Stomach (tissue), 9 donors: ENCODE data around the gene BRAF. TPM values are rescaled to one million over a fixed set of nuclear protein-coding genes. Genes with fewer than 3 reads are reported as not detected.
"Not testable (repeated sequence)": the region's sequence is repeated elsewhere in the genome, so short reads cannot be mapped to it uniquely, and the experiment has no call there.

Experiments
- DNase-seq, 2 donors: peaks; one replicate each; pipeline versions ENCODE4 v3.0.0 to v3.0.0-alpha.2; 2013 to 2019
- H3K27ac ChIP-seq, 5 donors: fragments of 200-600 bp in 4 of 5; sonication (generic) in 4 of 5; one replicate each; pipeline ENCODE4 v1.5.1; 2013 to 2019; ENCODE audit warnings: mild to moderate bottlenecking in 1 of 5, moderate library complexity in 1 of 5
- H3K27me3 ChIP-seq, 3 donors: fragments of 200-600 bp; sonication (generic); one replicate each; pipeline ENCODE4 v1.5.1; 2017 to 2019; ENCODE audit warnings: mixed run types in 1 of 3
- H3K36me3 ChIP-seq, 4 donors: fragments of 200-600 bp; sonication (generic); 1 replicate in 3 of 4; 2 replicates in 1 of 4; pipeline ENCODE4 v1.5.1; 2016 to 2019
- H3K4me1 ChIP-seq, 4 donors: fragments of 200-600 bp; sonication (generic); one replicate each; pipeline ENCODE4 v1.5.1; 2016 to 2019
- H3K4me3 ChIP-seq, 4 donors: fragments of 200-600 bp; sonication (generic) in 3 of 4; one replicate each; pipeline ENCODE4 v1.5.1; 2016 to 2019; ENCODE audit warnings: mild to moderate bottlenecking in 1 of 4
- H3K9me3 ChIP-seq, 4 donors: fragments of 200-600 bp; sonication (generic); one replicate each; pipeline ENCODE4 v1.5.1; 2016 to 2019
- EP300 ChIP-seq: sonication (generic); formaldehyde crosslinking; IDR thresholded peaks from one replicate; pipeline ENCODE4 v1.6.1; 2017; ENCODE audit warnings: antibody characterized with exemption
- POLR2A ChIP-seq, 4 donors: fragments of 450-650 bp; IDR thresholded peaks; one replicate each; pipeline ENCODE4 v1.6.1; 2016; ENCODE audit warnings: antibody characterized with exemption in 4 of 4, control low read depth in 2 of 4, mild to moderate bottlenecking in 1 of 4, moderate library complexity in 1 of 4
- POLR2AphosphoS5 ChIP-seq, 3 donors: sonication (generic); formaldehyde crosslinking; IDR thresholded peaks; one replicate each; pipeline ENCODE4 v1.6.1; 2016; ENCODE audit warnings: antibody characterized with exemption in 3 of 3
- WGBS, 5 donors: extraction: QIAGEN DNeasy Blood & Tissue Kit in 3 of 5; methylation state at CpG; one replicate each; pipeline versions ENCODE4 v1.1.5 to v1.1.7; 2013 to 2018; 5-methylcytosine and 5-hydroxymethylcytosine counted together
- intact Hi-C: fragments of 100-400 bp; cut with DNase I; formaldehyde crosslinking; loops from one replicate; pipeline ENCODE4 v1.15.1; 2023; ENCODE audit warnings: low total_unique reads
- polyA plus RNA-seq, 3 donors: library from polyadenylated mRNA; stranded (reverse); fragments of 200-250 nt; gene quantifications; one replicate each; pipeline ENCODE4 v1.2.3, GENCODE V29; 2013
- total RNA-seq, 5 donors: library from RNA; depleted of rRNA; stranded (reverse); fragments of >200 nt; gene quantifications; one replicate each; pipeline versions ENCODE4 v1.1.0 to v1.2.3, GENCODE V29; 2014 to 2016
- TF ChIP-seq, protein P1 (sequence below), 7 experiments: fragments of 450-650 bp in 4 of 7; fragments of 200-600 bp in 3 of 7; sonication (generic) in 3 of 7; IDR thresholded peaks; one replicate each; pipeline ENCODE4 v1.5.1; 2016 to 2019; ENCODE audit warnings: antibody characterized with exemption in 7 of 7, control low read depth in 2 of 7, mild to moderate bottlenecking in 1 of 7
- donor health status: healthy with polysubstance abuse.
- donor health status: Bipolar disorder and iron deficiency.
- donor health status: healthy.

BRAF gene
- total and polyA plus RNA-seq, 8 donors = 3.9 to 105 (median 33.3) TPM

DNA sequence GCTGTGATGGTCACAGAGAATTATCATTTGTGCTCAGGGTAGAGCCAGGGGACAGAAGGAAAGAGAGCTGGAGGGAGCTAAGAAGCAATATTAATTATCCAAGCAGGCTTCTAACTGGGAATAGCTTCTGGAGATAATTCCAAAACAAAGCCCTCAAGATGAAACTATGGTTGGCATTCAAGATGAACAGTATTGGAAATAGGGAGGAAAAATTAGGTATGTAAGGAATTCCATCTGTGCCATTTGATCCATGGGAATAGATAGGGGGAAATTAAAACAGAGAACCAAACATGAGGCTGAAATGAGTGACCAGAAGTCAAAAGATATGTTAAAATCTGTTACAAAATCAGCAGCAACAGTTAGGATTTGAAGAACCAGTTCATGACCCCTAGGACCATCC lies 152.9 kb downstream of the BRAF start:
- DNase-seq = no peak
- Histone ChIP-seq H3K9me3 (no peaks in the 10 kb centered on the region), H3K27ac (no peak overlapping the region), H3K27me3 (no peaks in the 10 kb centered on the region), H3K4me3 (no peak overlapping the region), H3K4me1 (no peaks in the 10 kb centered on the region), H3K36me3 (peaks cover 14 to 98% (median 92%) of the 10 kb centered on the region in 4 donors)
- TF ChIP-seq, protein P1, sequence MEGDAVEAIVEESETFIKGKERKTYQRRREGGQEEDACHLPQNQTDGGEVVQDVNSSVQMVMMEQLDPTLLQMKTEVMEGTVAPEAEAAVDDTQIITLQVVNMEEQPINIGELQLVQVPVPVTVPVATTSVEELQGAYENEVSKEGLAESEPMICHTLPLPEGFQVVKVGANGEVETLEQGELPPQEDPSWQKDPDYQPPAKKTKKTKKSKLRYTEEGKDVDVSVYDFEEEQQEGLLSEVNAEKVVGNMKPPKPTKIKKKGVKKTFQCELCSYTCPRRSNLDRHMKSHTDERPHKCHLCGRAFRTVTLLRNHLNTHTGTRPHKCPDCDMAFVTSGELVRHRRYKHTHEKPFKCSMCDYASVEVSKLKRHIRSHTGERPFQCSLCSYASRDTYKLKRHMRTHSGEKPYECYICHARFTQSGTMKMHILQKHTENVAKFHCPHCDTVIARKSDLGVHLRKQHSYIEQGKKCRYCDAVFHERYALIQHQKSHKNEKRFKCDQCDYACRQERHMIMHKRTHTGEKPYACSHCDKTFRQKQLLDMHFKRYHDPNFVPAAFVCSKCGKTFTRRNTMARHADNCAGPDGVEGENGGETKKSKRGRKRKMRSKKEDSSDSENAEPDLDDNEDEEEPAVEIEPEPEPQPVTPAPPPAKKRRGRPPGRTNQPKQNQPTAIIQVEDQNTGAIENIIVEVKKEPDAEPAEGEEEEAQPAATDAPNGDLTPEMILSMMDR (IDR thresholded peaks at IDR 0.05) = no peak
- no peak for TF ChIP-seq POLR2A (IDR thresholded peaks at IDR 0.05)
- no peak for TF ChIP-seq POLR2AphosphoS5 (IDR thresholded peaks at IDR 0.05)
- TF ChIP-seq EP300 = no peak
- intact Hi-C loops = no loop called here

DNA sequence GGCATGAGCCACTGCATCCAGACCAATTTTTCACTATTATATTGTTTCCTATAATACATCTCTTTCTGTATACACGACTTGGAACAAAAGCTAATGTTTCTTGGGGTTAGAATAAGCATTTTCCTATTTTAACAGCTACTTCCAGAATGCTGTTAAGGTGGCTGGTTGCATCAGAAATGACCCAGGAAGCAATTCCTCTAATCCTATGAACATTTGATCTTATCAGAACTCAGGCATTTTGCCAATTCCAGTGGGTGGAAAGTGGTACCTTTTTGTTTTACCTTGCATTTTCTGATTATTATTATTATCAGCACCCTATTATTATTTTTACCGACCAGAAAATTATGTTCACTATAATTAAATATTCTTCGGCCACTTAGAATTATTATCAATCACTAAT lies 154.9 kb downstream of the BRAF start:
- no peak overlapping the region for H3K4me3 ChIP-seq
- H3K9me3 ChIP-seq = no peaks in the 10 kb centered on the region
- H3K4me1 ChIP-seq = no peaks in the 10 kb centered on the region
- no peak for DNase-seq
- H3K27me3 ChIP-seq = no peaks in the 10 kb centered on the region
- H3K36me3 ChIP-seq = peaks cover 9 to 81% (median 78%) of the 10 kb centered on the region in 4 donors
- intact Hi-C loops = no loop called here
- TF ChIP-seq POLR2A (IDR thresholded peaks at IDR 0.05) = no peak
- TF ChIP-seq, protein P1 (IDR thresholded peaks at IDR 0.05) = no peak
- TF ChIP-seq POLR2AphosphoS5 (IDR thresholded peaks at IDR 0.05) = no peak
- WGBS, 5 donors = 84 to 93% (median 88%) methylated on average over 3 of the region's 3 CpGs
- H3K27ac ChIP-seq = no peak overlapping the region

DNA sequence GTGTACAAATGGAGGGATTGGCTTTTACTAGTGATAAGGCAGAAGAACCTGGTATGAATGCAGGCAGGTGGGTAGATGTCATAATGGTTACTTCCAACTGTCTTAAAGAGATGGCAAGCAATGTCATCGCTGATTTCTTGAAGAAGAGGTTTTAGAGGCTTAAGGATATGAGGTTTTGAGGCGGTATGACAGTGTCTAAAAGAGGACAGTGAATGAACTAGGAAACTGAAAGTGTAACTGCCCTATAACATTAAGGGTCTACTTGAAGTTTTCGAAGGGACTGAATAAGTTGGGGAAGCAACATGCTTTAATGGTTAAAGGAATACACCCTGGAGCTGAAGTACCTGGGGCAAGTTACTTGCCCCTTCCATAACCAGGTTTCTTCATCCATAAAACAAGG lies 157.3 kb downstream of the BRAF start:
- intact Hi-C loops = no loop called here
- H3K36me3 ChIP-seq = peaks cover 3 to 58% (median 55%) of the 10 kb centered on the region in 4 donors
- DNase-seq = no peak

DNA sequence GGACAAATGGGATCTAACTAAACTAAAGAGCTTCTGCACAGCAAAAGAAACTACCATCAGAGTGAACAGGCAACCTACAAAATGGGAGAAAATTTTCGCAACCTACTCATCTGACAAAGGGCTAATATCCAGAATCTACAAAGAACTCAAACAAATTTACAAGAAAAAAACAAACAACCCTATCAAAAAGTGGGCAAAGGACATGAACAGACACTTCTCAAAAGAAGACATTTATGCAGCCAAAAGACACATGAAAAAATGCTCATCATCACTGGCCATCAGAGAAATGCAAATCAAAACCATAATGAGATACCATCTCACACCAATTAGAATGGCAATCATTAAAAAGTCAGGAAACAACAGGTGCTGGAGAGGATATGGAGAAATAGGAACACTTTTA lies 159.3 kb downstream of the BRAF start:
- H3K27ac ChIP-seq, H3K4me1 ChIP-seq, H3K27me3 ChIP-seq, H3K9me3 ChIP-seq, DNase-seq, intact Hi-C loops, H3K4me3 ChIP-seq: not testable (repeated sequence)
- WGBS, 5 donors = no CpG with 5 or more reads among the region's 1 CpG
- H3K36me3 ChIP-seq = peaks cover 0 to 38% (median 36%) of the 10 kb centered on the region in 4 donors

More for the DNA sequence above, 157.3 kb downstream of the BRAF start:
- Histone ChIP-seq H3K4me3 (no peak overlapping the region), H3K27me3 (no peaks in the 10 kb centered on the region), H3K27ac (no peak overlapping the region), H3K4me1 (no peaks in the 10 kb centered on the region), H3K9me3 (no peaks in the 10 kb centered on the region)
- TF ChIP-seq POLR2AphosphoS5 (IDR thresholded peaks at IDR 0.05) (no peak), POLR2A (IDR thresholded peaks at IDR 0.05) (no peak), EP300 (no peak)
- TF ChIP-seq, protein P1 (IDR thresholded peaks at IDR 0.05) = no peak
- 92 to 96% (median 96%) methylated on average over 3 of the region's 3 CpGs for WGBS, 5 donors

DNA sequence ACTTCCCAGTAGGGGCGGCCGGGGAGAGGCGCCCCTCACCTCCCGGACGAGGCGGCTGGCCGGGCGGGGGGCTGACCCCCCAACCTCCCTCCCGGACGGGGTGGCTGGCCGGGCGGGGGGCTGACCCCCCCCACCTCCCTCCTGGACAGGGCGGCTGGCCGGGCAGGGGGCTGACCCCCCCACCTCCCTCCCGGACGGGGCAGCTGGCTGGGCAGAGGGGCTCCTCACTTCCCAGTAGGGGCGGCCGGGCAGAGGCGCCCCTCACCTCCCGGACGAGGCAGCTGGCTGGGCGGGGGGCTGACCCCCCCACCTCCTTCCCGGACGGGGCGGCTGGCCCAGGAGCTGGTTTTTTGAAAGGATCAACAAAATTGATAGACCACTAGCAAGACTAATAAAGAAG lies 161.6 kb downstream of the BRAF start:
- H3K36me3 ChIP-seq = peaks cover 0 to 39% (median 23%) of the 10 kb centered on the region in 4 donors
- 96 to 97% (median 97%) methylated on average over 18 to 23 of the region's 25 CpGs for WGBS, 5 donors
- H3K9me3 ChIP-seq, H3K27me3 ChIP-seq, H3K4me3 ChIP-seq, H3K27ac ChIP-seq, DNase-seq, H3K4me1 ChIP-seq, intact Hi-C loops: not testable (repeated sequence)

DNA sequence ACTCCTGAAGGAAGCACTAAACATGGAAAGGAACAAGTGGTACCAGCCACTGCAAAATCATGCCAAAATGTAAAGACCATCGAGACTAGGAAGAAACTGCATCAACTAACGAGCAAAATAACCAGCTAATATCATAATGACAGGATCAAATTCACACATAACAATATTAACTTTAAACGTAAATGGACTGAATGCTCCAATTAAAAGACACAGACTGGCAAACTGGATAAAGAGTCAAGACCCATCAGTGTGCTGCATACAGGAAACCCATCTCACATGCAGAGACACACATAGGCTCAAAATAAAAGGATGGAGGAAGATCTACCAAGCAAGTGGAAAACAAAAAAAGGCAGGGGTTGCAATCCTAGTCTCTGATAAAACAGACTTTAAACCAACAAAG lies 163.4 kb downstream of the BRAF start:
- DNase-seq, intact Hi-C loops, H3K9me3 ChIP-seq, H3K4me1 ChIP-seq, H3K4me3 ChIP-seq, H3K27ac ChIP-seq, H3K27me3 ChIP-seq: not testable (repeated sequence)
- 78 to 94% (median 91%) methylated on average over 3 of the region's 3 CpGs for WGBS, 5 donors
- peaks cover 0 to 21% (median 9%) of the 10 kb centered on the region in 4 donors for H3K36me3 ChIP-seq
